K562 (cell line): ENCODE results near the gene ZNF358. TPM values are rescaled to one million over a fixed set of nuclear protein-coding genes. Genes with fewer than 3 reads are reported as not detected.

Experiments used
- ARID3B ChIP-seq: fragments of 250-450 bp; sonication (Bioruptor Pico); IDR thresholded peaks from 2 replicates; pipeline ENCODE4 v1.4.0; 2020; ENCODE audit warnings: borderline replicate concordance
- E2F5 ChIP-seq: sonication (generic); formaldehyde crosslinking; IDR thresholded peaks from 2 replicates; pipeline ENCODE4 v1.8.0; 2022; ENCODE audit warnings: mild to moderate bottlenecking, missing genetic modification reagents
- FOXJ2 ChIP-seq: fragments of 200-800 bp; sonication (Bioruptor generic); IDR thresholded peaks from 2 replicates; pipeline ENCODE4 v1.6.1; 2016; ENCODE audit warnings: missing genetic modification characterization, missing compliant biosample characterization
- HDAC8 ChIP-seq: fragments of 450-650 bp; IDR thresholded peaks from 2 replicates; pipeline ENCODE4 v1.6.1; 2016; ENCODE audit warnings: mild to moderate bottlenecking, missing genetic modification characterization, moderate library complexity, missing compliant biosample characterization
- HEY1 ChIP-seq: fragments of 250-450 bp; sonication (Bioruptor Pico); IDR thresholded peaks from 2 replicates; pipeline ENCODE4 v1.5.0; 2020; ENCODE audit warnings: mild to moderate bottlenecking, moderate library complexity, borderline replicate concordance
- ILK ChIP-seq: fragments of 450-650 bp; IDR thresholded peaks from 2 replicates; pipeline ENCODE4 v1.6.1; 2016; ENCODE audit warnings: missing genetic modification characterization, low read depth, mild to moderate bottlenecking, missing compliant biosample characterization, moderate library complexity, borderline replicate concordance
- MAZ ChIP-seq, 2 experiments: fragments of 450-650 bp in 1 of 2; sonication (generic) in 1 of 2; formaldehyde crosslinking; IDR thresholded peaks in 1 of 2; conservative IDR thresholded peaks in 1 of 2; 2 replicates each; pipeline versions ENCODE4 v1.4.0 to v1.5.0; 2020; ENCODE audit warnings: mild to moderate bottlenecking in 1 of 2, missing genetic modification reagents in 1 of 2
- MED1 ChIP-seq: sonication (generic); formaldehyde crosslinking; IDR thresholded peaks from 2 replicates; pipeline ENCODE4 v1.8.1; 2023; ENCODE audit warnings: missing genetic modification reagents, borderline replicate concordance
- MIER1 ChIP-seq: fragments of 450-650 bp; IDR thresholded peaks from 2 replicates; pipeline ENCODE4 v1.6.1; 2016; ENCODE audit warnings: antibody characterized with exemption, mild to moderate bottlenecking, low read depth
- NFRKB ChIP-seq: fragments of 450-650 bp; IDR thresholded peaks from 2 replicates; pipeline ENCODE4 v1.6.1; 2016; ENCODE audit warnings: low read depth
- NR2C1 ChIP-seq, 2 experiments: fragments of 450-650 bp; IDR thresholded peaks; 2 replicates each; pipeline ENCODE4 v1.6.1; 2017; ENCODE audit warnings: mild to moderate bottlenecking in 2 of 2, antibody characterized with exemption in 1 of 2, inconsistent platforms in 1 of 2, missing compliant biosample characterization in 1 of 2, missing genetic modification characterization in 1 of 2
- PCBP2 ChIP-seq: fragments of 200-400 bp; formaldehyde crosslinking; IDR thresholded peaks from 2 replicates; pipeline ENCODE4 v1.6.1; 2018; ENCODE audit warnings: low read length, low read depth, mild to moderate bottlenecking, moderate library complexity; ENCODE audit not compliant: poor library complexity, severe bottlenecking
- SLC30A9 ChIP-seq: fragments of 250-450 bp; sonication (Bioruptor Pico); IDR thresholded peaks from 2 replicates; pipeline ENCODE4 v1.8.0; 2022; ENCODE audit warnings: mild to moderate bottlenecking, moderate library complexity
- SOX6 ChIP-seq: fragments of 450-650 bp; IDR thresholded peaks from 2 replicates; pipeline ENCODE4 v1.6.1; 2014; ENCODE audit warnings: mild to moderate bottlenecking
- TAF15 ChIP-seq: fragments of 200-400 bp; formaldehyde crosslinking; IDR thresholded peaks from 2 replicates; pipeline ENCODE4 v1.6.1; 2017; ENCODE audit warnings: mild to moderate bottlenecking, low read depth, low read length, moderate library complexity
- TCF15 ChIP-seq: fragments of 250-450 bp; sonication (Bioruptor Pico); IDR thresholded peaks from 2 replicates; pipeline ENCODE4 v1.8.0; 2022; ENCODE audit warnings: moderate library complexity, mild to moderate bottlenecking, inconsistent platforms
- TFAM ChIP-seq: fragments of 250-450 bp; sonication (Bioruptor Pico); conservative IDR thresholded peaks from 2 replicates; pipeline ENCODE4 v1.5.0; 2021; ENCODE audit warnings: mild to moderate bottlenecking, moderate library complexity
- ZFX ChIP-seq: sonication (generic); formaldehyde crosslinking; IDR thresholded peaks from 2 replicates; pipeline ENCODE4 v1.8.0; 2022; ENCODE audit warnings: mild to moderate bottlenecking, missing genetic modification reagents, moderate library complexity
- ZNF589 ChIP-seq: fragments of 200-800 bp; sonication (Bioruptor generic); IDR thresholded peaks from 2 replicates; pipeline ENCODE4 v1.6.1; 2016; ENCODE audit warnings: low read depth, missing genetic modification characterization, missing compliant biosample characterization
- ZNF79 ChIP-seq: fragments of 250-450 bp; sonication (Bioruptor Pico); IDR thresholded peaks from 2 replicates; pipeline ENCODE4 v1.4.0; 2020; ENCODE audit warnings: low read depth, mild to moderate bottlenecking, moderate library complexity
- polyA plus RNA-seq, 8 experiments: library from polyadenylated mRNA; depleted of rRNA in 4 of 8; stranded (reverse) in 5 of 8; unstranded in 3 of 8; fragments of >200 nt; fragmentation: Nextera tagmentation in 2 of 8; fragmentation: Illumina TruSeq in 1 of 8; extraction: Ambion mirVana in 2 of 8; extraction: Trizol in 1 of 8; gene quantifications; 2 replicates each; pipeline versions ENCODE4 v1.2.1 to v1.2.3, GENCODE V29; 2011 to 2014; ENCODE audit warnings: inconsistent platforms in 1 of 8, missing spikeins in 1 of 8
- total RNA-seq, 7 experiments: library from RNA; depleted of rRNA in 6 of 7; stranded (reverse); fragments of >200 nt in 6 of 7; fragmentation: Illumina TruSeq in 2 of 7; extraction: Trizol in 2 of 7; gene quantifications; 2 replicates each; pipeline versions ENCODE4 v1.2.1 to v1.2.3, GENCODE V29; 2011 to 2021; ENCODE audit warnings: low replicate concordance in 1 of 7
- TF ChIP-seq, protein P1 (sequence below): fragments of 450-650 bp; formaldehyde crosslinking; IDR thresholded peaks from 2 replicates; pipeline ENCODE4 v1.4.0; 2022; ENCODE audit warnings: missing genetic modification characterization
- TF ChIP-seq, protein P2 (sequence below), 2 experiments: fragments of 450-650 bp; IDR thresholded peaks; 2 replicates each; pipeline ENCODE4 v1.6.1; 2016

Gene ZNF358
- total and polyA plus RNA-seq, 9 of the 15 experiments (the other 6 are each of a cell fraction or from before 2014, with no cell fraction given): 0.04 to 17.2 (median 4.9) TPM

GRCh38 chr19:7515645-7516151 is at the start of gene ZNF358 (continued):
- TF ChIP-seq PCBP2 (no peak), ARID3B (CRISPR knock-in tag) (no peak), ILK (no peak), HEY1 (no peak), MED1 (CRISPR knock-in tag) (no peak), ZNF589 (CRISPR knock-in tag) (no peak), FOXJ2 (no peak), E2F5 (CRISPR knock-in tag) (no peak), SLC30A9 (CRISPR knock-in tag) (no peak), TCF15 (no peak), ZNF79 (CRISPR knock-in tag) (no peak), NFRKB (peak; percentile 42; the same call in 1 of the 2 replicates), ZFX (CRISPR knock-in tag) (peak; percentile 73), SOX6 (peak; percentile 72), TFAM (CRISPR knock-in tag) (no peak), HDAC8 (tag) (no peak), TAF15 (no peak), MIER1 (peak; percentile 35; the same call in 1 of the 2 replicates), MAZ (CRISPR knock-in tag; conservative IDR thresholded peaks at IDR 0.05 in 1 of 2, IDR thresholded peaks at IDR 0.05 in 1 of 2) (peak; percentile 58 to 73), NR2C1 (IDR thresholded peaks at IDR 0.05) (no peak), NR2C1 (tag; IDR thresholded peaks at IDR 0.05) (no peak)
- TF ChIP-seq, protein P1, sequence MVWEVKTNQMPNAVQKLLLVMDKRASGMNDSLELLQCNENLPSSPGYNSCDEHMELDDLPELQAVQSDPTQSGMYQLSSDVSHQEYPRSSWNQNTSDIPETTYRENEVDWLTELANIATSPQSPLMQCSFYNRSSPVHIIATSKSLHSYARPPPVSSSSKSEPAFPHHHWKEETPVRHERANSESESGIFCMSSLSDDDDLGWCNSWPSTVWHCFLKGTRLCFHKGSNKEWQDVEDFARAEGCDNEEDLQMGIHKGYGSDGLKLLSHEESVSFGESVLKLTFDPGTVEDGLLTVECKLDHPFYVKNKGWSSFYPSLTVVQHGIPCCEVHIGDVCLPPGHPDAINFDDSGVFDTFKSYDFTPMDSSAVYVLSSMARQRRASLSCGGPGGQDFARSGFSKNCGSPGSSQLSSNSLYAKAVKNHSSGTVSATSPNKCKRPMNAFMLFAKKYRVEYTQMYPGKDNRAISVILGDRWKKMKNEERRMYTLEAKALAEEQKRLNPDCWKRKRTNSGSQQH (CRISPR knock-in tag): peak; percentile 83; the same call in 1 of the 2 replicates
- TF ChIP-seq, protein P2, sequence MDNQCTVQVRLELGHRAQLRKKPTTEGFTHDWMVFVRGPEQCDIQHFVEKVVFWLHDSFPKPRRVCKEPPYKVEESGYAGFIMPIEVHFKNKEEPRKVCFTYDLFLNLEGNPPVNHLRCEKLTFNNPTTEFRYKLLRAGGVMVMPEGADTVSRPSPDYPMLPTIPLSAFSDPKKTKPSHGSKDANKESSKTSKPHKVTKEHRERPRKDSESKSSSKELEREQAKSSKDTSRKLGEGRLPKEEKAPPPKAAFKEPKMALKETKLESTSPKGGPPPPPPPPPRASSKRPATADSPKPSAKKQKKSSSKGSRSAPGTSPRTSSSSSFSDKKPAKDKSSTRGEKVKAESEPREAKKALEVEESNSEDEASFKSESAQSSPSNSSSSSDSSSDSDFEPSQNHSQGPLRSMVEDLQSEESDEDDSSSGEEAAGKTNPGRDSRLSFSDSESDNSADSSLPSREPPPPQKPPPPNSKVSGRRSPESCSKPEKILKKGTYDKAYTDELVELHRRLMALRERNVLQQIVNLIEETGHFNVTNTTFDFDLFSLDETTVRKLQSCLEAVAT (IDR thresholded peaks at IDR 0.05): peak; percentile 29 to 58; a peak in 1 of 4 replicates
